ENCODE measurements around the gene ANKFN1.

DNA sequence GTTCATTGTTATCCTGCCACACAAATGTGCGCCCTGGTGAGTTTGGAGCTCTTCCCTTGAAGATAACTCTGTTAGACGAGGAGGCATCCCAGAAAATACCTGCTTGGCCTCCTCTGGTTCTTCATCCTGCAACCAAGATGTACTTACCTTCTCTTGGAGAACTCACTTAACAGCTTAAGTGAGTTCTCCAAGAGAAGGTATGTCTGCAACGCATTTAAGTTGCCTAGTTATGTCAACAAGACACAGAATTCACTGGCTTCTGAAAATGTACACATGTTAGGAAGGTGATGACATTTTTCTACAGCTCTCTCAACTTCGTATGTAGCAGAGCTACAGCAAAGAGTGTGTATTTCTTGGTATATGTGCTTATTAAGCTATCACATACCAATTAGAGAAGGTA lies 361.6 kb downstream of the ANKFN1 start:
- TF ChIP-seq, protein P1, sequence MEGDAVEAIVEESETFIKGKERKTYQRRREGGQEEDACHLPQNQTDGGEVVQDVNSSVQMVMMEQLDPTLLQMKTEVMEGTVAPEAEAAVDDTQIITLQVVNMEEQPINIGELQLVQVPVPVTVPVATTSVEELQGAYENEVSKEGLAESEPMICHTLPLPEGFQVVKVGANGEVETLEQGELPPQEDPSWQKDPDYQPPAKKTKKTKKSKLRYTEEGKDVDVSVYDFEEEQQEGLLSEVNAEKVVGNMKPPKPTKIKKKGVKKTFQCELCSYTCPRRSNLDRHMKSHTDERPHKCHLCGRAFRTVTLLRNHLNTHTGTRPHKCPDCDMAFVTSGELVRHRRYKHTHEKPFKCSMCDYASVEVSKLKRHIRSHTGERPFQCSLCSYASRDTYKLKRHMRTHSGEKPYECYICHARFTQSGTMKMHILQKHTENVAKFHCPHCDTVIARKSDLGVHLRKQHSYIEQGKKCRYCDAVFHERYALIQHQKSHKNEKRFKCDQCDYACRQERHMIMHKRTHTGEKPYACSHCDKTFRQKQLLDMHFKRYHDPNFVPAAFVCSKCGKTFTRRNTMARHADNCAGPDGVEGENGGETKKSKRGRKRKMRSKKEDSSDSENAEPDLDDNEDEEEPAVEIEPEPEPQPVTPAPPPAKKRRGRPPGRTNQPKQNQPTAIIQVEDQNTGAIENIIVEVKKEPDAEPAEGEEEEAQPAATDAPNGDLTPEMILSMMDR (IDR thresholded peaks at IDR 0.05; ENCODE audit: low read depth, low read length, poor library complexity, severe bottlenecking) = no peak
- no peak for TF ChIP-seq EZH2phosphoT487 (IDR thresholded peaks at IDR 0.05; ENCODE audit: borderline replicate concordance, low read length)

Data from DOHH2 (cell line).